Skin epidermis (tissue), 12 donors: ENCODE data around the gene NCKAP5.
"Not testable (repeated sequence)": the region's sequence is repeated elsewhere in the genome, so short reads cannot be mapped to it uniquely, and the experiment has no call there.

Experiments
- H3K27ac ChIP-seq, 21 experiments: fragments of 200-600 bp; sonication (generic) in 11 of 21; one replicate each; pipeline ENCODE4 v1.5.0; 2020; ENCODE audit warnings: mild to moderate bottlenecking in 3 of 21, inconsistent platforms in 2 of 21, moderate library complexity in 2 of 21
- H3K4me3 ChIP-seq, 7 experiments: fragments of 200-600 bp; sonication (generic) in 2 of 7; one replicate each; pipeline ENCODE4 v1.5.0; 2020; ENCODE audit warnings: inconsistent platforms in 2 of 7, mild to moderate bottlenecking in 2 of 7, moderate library complexity in 1 of 7

The NCKAP5 gene

DNA sequence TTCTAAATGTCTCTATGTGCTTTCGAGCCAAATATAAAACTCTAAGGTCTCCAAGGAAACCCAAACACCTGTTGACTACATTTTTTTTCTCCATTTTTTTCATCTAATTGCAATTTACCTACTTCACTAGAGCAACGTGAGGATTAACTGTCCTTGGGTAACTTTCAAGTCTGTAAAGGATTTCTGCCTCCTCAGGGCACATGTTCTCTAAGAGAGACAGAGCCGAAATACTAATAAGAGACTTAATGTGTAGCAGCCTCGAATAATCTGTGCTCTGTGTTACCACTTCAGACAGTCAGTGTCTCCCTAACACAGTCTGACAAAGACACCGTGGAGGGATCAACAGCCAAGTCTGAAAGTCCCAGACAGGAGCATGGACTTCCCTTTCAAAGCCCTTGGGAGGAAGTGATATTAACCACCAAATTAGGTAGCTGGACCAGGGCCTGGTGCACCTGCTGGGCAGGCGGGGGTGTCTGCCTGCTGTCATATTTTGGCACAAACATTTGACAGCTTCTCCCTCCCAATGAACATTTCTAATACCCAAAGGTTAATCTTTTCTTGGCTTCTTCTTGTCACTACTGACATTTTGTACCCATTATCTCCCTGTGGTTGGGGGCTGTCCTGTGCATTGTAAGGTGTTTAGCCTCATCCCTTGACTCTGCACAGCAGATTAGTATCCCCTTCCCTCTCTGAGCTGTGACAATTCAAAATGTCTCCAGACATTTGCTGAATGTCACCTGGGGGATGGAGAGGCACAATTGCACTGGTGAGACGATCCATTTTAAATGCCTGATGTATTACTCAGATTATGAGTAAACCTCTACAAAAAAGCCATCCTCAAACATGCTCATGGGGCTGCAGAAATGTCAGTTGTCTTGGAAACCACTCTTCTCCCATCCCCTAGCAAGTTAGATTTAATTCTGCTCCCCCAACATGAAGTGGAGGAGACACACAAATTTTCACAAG, 852.6 kb downstream of the NCKAP5 start:
- Histone ChIP-seq H3K4me3 (no peak overlapping the region), H3K27ac (no peak overlapping the region)

GRCh38 chr2:132703396-132703795, 864.9 kb downstream of the NCKAP5 start:
- Histone ChIP-seq H3K27ac (no peak overlapping the region), H3K4me3 (no peak overlapping the region)

DNA sequence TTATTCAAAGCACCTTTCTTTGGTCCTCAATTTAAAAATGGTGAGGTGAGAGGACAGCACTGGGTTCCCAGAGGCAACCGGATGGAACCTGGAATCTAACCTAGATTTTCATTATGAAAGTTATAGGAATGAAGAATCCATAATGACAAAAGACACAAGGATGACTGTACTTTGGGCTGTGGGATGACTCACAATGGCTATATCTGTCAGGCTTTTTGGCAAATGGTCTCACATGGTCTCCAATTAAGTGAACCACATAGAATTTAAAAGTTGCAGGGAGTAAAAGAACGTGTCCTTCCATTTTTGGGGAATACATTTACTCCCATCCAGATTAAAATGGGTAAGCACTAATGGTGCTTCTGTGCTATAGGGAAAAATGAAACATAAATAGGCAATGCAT, 866.5 kb downstream of the NCKAP5 start:
- no peak overlapping the region for H3K27ac ChIP-seq
- H3K4me3 ChIP-seq = no peak overlapping the region

DNA sequence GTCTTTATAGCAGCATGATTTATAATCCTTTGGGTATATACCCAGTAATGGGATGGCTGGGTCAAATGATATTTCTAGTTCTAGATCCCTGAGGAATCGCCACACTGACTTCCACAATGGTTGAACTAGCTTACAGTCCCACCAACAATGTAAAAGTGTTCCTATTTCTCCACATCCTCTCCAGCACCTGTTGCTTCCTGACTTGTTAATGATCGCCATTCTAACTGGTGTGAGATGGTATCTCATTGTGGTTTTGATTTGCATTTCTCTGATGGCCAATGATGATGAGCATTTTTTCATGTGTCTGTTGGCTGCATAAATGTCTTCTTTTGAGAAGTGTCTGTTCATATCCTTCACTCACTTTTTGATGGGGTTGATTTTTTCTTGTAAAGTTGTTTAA, 868.5 kb downstream of the NCKAP5 start:
- H3K27ac ChIP-seq, H3K4me3 ChIP-seq: not testable (repeated sequence)

DNA sequence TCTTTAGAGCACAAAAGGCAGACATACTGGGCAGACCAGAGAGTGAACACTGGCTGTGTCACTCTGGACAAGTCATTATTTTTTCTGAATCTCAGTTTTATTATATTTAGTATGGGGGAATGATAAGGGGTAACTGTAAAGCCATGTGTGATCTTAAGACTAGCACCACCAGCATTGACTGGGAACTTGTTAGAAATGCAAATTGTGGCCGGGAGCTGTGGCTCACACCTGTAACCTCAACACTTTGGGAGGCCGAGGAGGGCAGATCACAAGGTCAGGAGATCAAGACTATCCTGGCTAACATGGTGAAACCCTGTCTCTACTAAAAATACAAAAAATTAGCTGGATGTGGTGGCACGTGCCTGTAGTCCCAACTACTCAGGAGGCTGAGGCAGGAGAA, 869.9 kb downstream of the NCKAP5 start:
- not testable (repeated sequence) for H3K27ac ChIP-seq, H3K4me3 ChIP-seq

- no peak overlapping the region for H3K27ac ChIP-seq
Measured at GRCh38 chr2:132697556-132698205, 870.6 kb downstream of the NCKAP5 start.

GRCh38 chr2:132692816-132693215, 875.4 kb downstream of the NCKAP5 start:
- no peak overlapping the region for H3K4me3 ChIP-seq
- no peak overlapping the region for H3K27ac ChIP-seq

More at GRCh38 chr2:132697556-132698205, 870.6 kb downstream of the NCKAP5 start:
- no peak overlapping the region for H3K4me3 ChIP-seq

GRCh38 chr2:132691556-132691955, 876.7 kb downstream of the NCKAP5 start:
- Histone ChIP-seq H3K4me3 (no peak overlapping the region), H3K27ac (no peak overlapping the region)

DNA sequence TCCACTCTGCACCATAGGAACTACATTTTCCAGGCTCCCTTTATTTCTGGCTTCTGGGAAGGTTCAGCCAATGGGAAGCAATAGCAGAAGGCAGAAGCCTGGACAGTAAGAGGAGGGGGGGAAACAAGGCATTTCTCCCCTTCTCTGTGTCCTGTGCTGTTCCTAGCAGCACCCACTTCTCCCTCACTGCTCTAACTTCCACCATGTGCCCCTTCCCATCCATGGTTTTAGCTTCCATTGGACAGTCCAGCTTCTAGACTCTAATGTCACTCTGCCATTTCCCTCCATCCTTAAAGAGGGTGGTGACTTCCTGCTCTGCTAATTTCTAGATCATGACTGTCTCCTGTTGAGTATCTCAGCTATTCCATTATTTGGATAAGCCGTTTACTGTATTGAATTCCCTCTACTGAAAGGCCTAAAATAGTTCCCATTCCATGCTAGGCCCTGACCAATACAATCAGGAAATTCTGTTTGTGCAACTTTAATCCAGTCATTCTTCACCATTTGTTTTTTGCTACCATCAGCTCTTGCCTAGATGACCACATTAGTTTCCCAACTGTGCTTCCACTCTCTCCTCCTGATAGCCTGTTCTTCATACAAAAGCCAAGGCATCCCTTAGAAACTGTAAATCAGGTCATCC, 877.5 kb downstream of the NCKAP5 start:
- Histone ChIP-seq H3K4me3 (no peak overlapping the region), H3K27ac (no peak overlapping the region)

DNA sequence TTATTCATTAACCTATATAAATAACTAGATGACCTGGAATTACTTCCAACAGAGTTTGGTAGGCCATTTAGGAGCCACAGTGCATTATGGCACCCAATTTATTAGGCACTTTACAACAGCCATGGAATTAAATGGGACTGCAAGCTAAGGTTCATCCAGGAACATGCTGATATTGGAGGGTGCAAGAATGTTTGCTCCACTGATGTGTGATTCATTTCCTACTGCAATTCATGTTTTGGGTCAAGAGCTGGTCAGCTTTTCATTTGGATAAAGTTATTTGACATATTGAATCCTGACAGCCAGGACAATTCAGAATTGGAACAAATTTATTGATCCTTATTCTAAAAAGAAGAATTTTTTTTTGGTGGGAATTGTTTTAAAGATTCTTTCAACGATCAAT, 886.5 kb downstream of the NCKAP5 start:
- no peak overlapping the region for H3K27ac ChIP-seq
- H3K4me3 ChIP-seq = no peak overlapping the region

DNA sequence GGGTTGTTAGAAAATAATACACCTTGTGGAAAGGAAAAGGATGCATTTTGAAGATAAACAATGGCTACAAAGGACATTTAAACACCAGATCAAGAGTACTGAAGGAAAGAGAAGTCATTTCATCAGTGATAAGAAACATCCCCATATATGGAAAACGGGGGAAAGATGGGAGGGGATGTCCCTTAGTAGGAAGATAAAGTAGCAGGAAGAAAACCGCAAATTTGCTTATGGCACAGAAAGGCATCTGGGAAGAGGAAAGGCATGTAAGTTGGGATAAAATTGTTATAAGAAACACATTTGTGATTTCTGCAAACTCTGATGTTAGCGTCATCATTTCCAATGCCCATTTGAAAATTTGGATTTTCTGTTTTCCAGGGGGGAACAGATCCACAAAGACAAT, 887.7 kb downstream of the NCKAP5 start:
- H3K4me3 ChIP-seq = no peak overlapping the region

DNA sequence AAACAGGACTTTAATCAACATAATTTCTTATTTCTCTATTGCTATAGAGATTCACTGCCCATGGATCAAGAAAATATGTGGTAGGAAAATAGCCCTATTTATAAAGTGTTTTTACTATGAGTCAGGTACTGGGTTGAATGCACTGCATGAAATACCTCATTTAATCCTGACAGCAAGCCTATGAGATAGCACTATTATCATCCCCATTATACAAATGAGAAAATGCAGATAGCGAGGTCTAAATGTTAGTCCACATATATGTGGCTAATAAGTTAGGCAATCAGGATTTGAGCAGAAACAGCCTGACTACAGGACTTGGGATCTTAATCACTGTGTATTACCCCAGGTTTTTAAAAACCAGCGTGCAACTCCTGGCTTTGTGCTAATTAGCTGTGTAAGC, 889.8 kb downstream of the NCKAP5 start:
- Histone ChIP-seq H3K27ac (no peak overlapping the region), H3K4me3 (no peak overlapping the region)

More for the DNA sequence above, 887.7 kb downstream of the NCKAP5 start:
- H3K27ac ChIP-seq = no peak overlapping the region

DNA sequence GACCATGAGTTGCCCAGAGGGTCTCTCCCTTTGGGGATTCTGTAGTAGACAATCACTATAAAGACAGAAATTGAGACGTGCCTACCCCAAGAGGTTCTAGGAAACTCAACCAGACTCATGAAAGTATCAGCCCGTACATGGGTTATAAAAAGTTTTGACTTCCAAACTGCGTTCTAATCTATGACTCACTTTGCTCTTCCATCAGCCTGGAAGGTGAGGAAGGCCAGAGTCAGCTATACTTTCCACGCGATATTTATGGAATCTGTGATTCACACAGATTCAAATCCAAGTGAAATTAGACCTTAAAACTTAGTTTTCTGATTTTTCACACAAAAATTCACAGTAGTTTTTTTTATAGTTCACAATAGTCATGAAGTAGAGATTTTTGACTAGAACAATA, 890.6 kb downstream of the NCKAP5 start:
- no peak overlapping the region for H3K27ac ChIP-seq
- H3K4me3 ChIP-seq = no peak overlapping the region

- H3K27ac ChIP-seq = no peak overlapping the region
- H3K4me3 ChIP-seq = no peak overlapping the region
Measured at GRCh38 chr2:132676999-132677398, 891.3 kb downstream of the NCKAP5 start.

- Histone ChIP-seq H3K4me3 (peak overlapping the region in 5 of 7 experiments; percentile 19 to 38 (median 34)), H3K27ac (no peak overlapping the region)
Measured at GRCh38 chr2:132671151-132671835, 897.0 kb downstream of the NCKAP5 start.

GRCh38 chr2:132670496-132671150, 897.6 kb downstream of the NCKAP5 start:
- peak overlapping the region; percentile 19 to 38 (median 27) for H3K4me3 ChIP-seq
- no peak overlapping the region for H3K27ac ChIP-seq

GRCh38 chr2:132669908-132670495, 898.3 kb downstream of the NCKAP5 start, which contains the start of gene LYPD1:
LYPD1 (minus strand) TSS chr2:132670205; CDS start chr2:132669932, 273 bp downstream.
- Histone ChIP-seq H3K27ac (no peak within 1 kb of the TSS), H3K4me3 (peak within 1 kb of the TSS; percentile 19 to 38 (median 27))

- Histone ChIP-seq H3K4me3 (peak overlapping the region; percentile 19 to 38 (median 27)), H3K27ac (no peak overlapping the region)
Measured at GRCh38 chr2:132668987-132669907, 899.0 kb downstream of the NCKAP5 start.
